ENCODE measurements around the gene DOCK7.

DNA sequence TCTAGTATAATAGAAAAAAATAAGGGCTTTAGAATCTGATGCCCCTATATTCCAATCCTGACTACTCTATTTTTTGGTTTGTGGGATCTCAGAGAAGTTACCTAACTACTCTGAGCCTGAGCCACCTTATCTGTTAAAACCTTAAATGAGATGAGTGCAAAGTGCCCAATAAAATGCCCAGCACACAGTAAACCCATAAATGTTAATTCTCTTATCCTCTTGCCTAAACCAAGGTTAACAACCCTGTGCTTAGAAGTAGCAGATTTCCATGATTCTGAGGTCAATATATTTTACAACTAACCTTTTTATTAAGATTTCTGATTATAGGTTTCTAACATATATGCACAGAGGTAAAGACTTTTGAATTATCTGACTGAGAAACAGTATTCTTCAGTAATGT is 35.8 kb downstream of the DOCK7 start:
- TF ChIP-seq, protein P1, sequence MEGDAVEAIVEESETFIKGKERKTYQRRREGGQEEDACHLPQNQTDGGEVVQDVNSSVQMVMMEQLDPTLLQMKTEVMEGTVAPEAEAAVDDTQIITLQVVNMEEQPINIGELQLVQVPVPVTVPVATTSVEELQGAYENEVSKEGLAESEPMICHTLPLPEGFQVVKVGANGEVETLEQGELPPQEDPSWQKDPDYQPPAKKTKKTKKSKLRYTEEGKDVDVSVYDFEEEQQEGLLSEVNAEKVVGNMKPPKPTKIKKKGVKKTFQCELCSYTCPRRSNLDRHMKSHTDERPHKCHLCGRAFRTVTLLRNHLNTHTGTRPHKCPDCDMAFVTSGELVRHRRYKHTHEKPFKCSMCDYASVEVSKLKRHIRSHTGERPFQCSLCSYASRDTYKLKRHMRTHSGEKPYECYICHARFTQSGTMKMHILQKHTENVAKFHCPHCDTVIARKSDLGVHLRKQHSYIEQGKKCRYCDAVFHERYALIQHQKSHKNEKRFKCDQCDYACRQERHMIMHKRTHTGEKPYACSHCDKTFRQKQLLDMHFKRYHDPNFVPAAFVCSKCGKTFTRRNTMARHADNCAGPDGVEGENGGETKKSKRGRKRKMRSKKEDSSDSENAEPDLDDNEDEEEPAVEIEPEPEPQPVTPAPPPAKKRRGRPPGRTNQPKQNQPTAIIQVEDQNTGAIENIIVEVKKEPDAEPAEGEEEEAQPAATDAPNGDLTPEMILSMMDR (IDR thresholded peaks at IDR 0.05; ENCODE audit: low read depth, low read length, poor library complexity, severe bottlenecking) = no peak
- no peak for TF ChIP-seq EZH2phosphoT487 (IDR thresholded peaks at IDR 0.05; ENCODE audit: borderline replicate concordance, low read length)

All from DOHH2 (cell line).